ENCODE results near the gene PCDHGB4. TPM values are rescaled to one million over a fixed set of nuclear protein-coding genes. Genes with fewer than 3 reads are reported as not detected.

The PCDHGB4 gene
- total RNA-seq, 1 experiment from 2014 or later: 0.90 TPM

DNA sequence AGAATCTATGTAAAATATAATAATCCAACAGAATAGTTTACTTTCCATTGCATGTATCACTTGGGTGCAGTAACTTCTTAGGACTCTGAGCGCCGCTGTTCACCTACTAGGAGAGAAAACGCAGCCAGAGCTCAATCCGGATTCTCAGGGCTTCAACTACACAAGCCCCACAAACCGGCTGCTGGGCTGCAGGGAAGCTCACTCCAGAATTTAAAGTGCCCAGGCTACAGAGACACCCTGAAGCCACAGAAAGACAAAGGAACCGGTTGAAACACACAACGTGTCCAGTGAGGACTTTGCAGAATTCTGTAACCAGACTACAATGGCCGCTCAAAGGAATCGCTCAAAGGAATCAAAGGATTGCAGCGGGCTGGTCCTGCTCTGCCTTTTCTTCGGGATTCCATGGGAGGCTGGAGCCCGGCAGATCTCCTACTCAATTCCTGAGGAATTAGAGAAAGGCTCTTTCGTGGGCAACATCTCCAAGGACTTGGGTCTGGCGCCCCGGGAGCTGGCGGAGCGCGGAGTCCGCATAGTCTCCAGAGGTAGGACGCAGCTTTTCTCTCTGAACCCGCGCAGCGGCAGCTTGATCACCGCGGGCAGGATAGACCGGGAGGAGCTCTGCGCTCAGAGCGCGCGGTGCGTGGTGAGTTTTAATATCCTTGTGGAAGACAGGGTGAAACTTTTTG is 25.5 kb downstream of the PCDHGB4 start, which contains the start of gene PCDHGA10:
Gene PCDHGA10, plus strand, starts transcription at position 134 of the 686 bp plus-strand sequence. Its CDS starts 189 bp downstream, at position 323.

DNA sequence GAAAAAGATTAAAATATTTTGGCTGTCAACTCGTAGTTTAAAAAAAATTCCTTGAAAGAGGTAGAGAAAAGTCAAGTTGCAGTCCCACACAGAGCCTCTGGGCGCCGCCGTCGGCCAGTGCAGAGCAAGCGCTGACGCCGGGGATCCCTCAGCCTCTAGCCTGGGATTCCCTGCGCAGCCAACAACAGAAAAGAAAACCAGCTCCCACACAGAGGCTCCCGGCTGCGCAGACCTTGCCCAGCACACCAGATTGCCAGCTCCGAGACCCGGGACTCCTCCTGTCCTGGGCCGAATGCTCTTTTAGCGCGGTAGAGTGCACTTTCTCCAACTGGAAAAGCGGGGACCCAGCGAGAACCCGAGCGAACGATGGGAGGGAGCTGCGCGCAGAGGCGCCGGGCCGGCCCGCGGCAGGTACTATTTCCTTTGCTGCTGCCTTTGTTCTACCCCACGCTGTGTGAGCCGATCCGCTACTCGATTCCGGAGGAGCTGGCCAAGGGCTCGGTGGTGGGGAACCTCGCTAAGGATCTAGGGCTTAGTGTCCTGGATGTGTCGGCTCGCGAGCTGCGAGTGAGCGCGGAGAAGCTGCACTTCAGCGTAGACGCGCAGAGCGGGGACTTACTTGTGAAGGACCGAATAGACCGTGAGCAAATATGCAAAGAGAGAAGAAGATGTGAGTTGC is 30.1 kb downstream of the PCDHGB4 start, which contains the start of gene PCDHGB7:
Gene PCDHGB7, plus strand, starts transcription at position 184 of the 679 bp plus-strand sequence. Its CDS starts 183 bp downstream, at position 367.

DNA sequence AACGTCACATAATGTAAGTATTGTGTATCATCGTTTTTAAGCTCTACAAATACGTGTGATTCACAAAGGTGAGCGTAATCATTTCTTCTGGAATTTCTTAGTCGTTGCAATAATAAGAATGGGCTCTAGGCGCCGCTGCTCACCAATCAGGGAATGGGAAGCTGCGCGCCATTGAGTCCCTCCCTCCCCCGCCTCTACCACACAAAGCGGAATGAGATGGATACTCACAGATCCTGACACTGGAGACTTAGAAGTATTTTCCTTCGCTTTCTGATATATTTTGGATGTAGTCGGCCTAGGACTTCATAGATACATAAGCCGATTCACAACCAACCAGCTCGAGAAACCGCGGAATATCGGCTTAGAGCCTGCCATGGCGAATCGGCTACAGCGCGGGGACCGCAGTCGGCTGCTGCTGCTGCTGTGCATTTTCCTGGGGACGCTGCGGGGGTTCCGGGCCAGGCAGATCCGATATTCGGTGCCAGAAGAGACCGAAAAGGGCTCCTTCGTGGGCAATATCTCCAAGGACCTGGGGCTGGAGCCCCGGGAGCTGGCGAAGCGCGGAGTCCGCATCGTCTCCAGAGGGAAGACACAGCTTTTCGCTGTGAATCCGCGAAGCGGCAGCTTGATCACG is 33.5 kb downstream of the PCDHGB4 start, which contains the start of gene PCDHGA11:
Gene PCDHGA11, plus strand, starts transcription at position 197 of the 634 bp plus-strand sequence. Its CDS starts 177 bp downstream, at position 374.

DNA sequence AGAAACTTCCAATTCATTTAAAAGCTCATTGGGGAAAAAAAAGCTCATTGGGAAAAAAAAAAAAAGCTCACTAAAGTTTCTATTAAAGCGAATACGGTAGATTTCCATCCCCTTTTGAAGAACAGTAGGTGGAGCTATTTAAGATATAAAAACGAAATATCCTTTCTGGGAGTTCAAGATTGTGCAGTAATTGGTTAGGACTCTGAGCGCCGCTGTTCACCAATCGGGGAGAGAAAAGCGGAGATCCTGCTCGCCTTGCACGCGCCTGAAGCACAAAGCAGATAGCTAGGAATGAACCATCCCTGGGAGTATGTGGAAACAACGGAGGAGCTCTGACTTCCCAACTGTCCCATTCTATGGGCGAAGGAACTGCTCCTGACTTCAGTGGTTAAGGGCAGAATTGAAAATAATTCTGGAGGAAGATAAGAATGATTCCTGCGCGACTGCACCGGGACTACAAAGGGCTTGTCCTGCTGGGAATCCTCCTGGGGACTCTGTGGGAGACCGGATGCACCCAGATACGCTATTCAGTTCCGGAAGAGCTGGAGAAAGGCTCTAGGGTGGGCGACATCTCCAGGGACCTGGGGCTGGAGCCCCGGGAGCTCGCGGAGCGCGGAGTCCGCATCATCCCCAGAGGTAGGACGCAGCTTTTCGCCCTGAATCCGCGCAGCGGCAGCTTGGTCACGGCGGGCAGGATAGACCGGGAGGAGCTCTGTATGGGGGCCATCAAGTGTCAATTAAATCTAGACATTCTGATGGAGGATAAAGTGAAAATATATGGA is 43.0 kb downstream of the PCDHGB4 start, which contains the start of gene PCDHGA12:
Gene PCDHGA12, plus strand, starts transcription at position 176 of the 782 bp plus-strand sequence. Its CDS starts 253 bp downstream, at position 429.

Other genes starting within 250 kb of the PCDHGB4 start
- 0.62 to 1.1 TPM (median 0.85 TPM) in 5 replicates for gene PCDHB6, start 237.6 kb upstream of the PCDHGB4 start, total RNA-seq (2022; extraction: Qiagen RNA extraction; ENCODE audit: low read depth)
- 0.06 TPM in 1 of 5 replicates, not detected in the others for gene PCDHB7, start 215.1 kb upstream of the PCDHGB4 start, total RNA-seq (2022; extraction: Qiagen RNA extraction; ENCODE audit: low read depth)
- 0.20 to 0.40 TPM (median 0.37 TPM) in 4 of 5 replicates, not detected in the other for gene PCDHB8, start 209.9 kb upstream of the PCDHGB4 start, total RNA-seq (2022; extraction: Qiagen RNA extraction; ENCODE audit: low read depth)
- gene PCDHB16, start 205.3 kb upstream of the PCDHGB4 start, total RNA-seq (2022; extraction: Qiagen RNA extraction; ENCODE audit: low read depth): 0.05 to 0.11 TPM (median 0.05 TPM) in 3 of 5 replicates, not detected in the others
- not detected in 5 replicates for gene PCDHB9, start 200.5 kb upstream of the PCDHGB4 start, total RNA-seq (2022; extraction: Qiagen RNA extraction; ENCODE audit: low read depth)
- not detected in 5 replicates for gene PCDHB10, start 195.3 kb upstream of the PCDHGB4 start, total RNA-seq (2022; extraction: Qiagen RNA extraction; ENCODE audit: low read depth)
- gene PCDHB11, start 188.1 kb upstream of the PCDHGB4 start, total RNA-seq (2022; extraction: Qiagen RNA extraction; ENCODE audit: low read depth): 0.05 to 0.20 TPM (median 0.08 TPM) in 4 of 5 replicates, not detected in the other
- gene PCDHB12, start 179.0 kb upstream of the PCDHGB4 start, total RNA-seq (2022; extraction: Qiagen RNA extraction; ENCODE audit: low read depth): not detected in 5 replicates
- 0.06 to 0.20 TPM (median 0.08 TPM) in 4 of 5 replicates, not detected in the other for gene PCDHB13, start 173.8 kb upstream of the PCDHGB4 start, total RNA-seq (2022; extraction: Qiagen RNA extraction; ENCODE audit: low read depth)
- gene PCDHB14, start 164.4 kb upstream of the PCDHGB4 start, total RNA-seq (2022; extraction: Qiagen RNA extraction; ENCODE audit: low read depth): 0.11 to 0.13 TPM in 2 of 5 replicates, not detected in the others
- 0.09 to 0.14 TPM in 2 of 5 replicates, not detected in the others for gene PCDHB15, start 142.3 kb upstream of the PCDHGB4 start, total RNA-seq (2022; extraction: Qiagen RNA extraction; ENCODE audit: low read depth)
- not detected in 5 replicates for gene SLC25A2, start 83.6 kb upstream of the PCDHGB4 start, total RNA-seq (2022; extraction: Qiagen RNA extraction; ENCODE audit: low read depth)
- 59.2 to 89.1 TPM (median 72.2 TPM) in 5 replicates for gene TAF7, start 66.9 kb upstream of the PCDHGB4 start, total RNA-seq (2022; extraction: Qiagen RNA extraction; ENCODE audit: low read depth)
- gene PCDHGA1, start 57.2 kb upstream of the PCDHGB4 start, total RNA-seq (2022; extraction: Qiagen RNA extraction; ENCODE audit: low read depth): 0.22 to 0.40 TPM (median 0.30 TPM) in 5 replicates
- 0.37 to 0.79 TPM (median 0.54 TPM) in 5 replicates for gene PCDHGA2, start 48.9 kb upstream of the PCDHGB4 start, total RNA-seq (2022; extraction: Qiagen RNA extraction; ENCODE audit: low read depth)
- gene PCDHGA3, start 43.9 kb upstream of the PCDHGB4 start, total RNA-seq (2022; extraction: Qiagen RNA extraction; ENCODE audit: low read depth): not detected in 5 replicates
- gene PCDHGB1, start 37.6 kb upstream of the PCDHGB4 start, total RNA-seq (2022; extraction: Qiagen RNA extraction; ENCODE audit: low read depth): 1.1 to 1.9 TPM (median 1.8 TPM) in 5 replicates
- 0.11 to 0.23 TPM (median 0.17 TPM) in 5 replicates for gene PCDHGA4, start 32.7 kb upstream of the PCDHGB4 start, total RNA-seq (2022; extraction: Qiagen RNA extraction; ENCODE audit: low read depth)
- 0.11 to 0.17 TPM (median 0.15 TPM) in 3 of 5 replicates, not detected in the others for gene PCDHGB2, start 27.7 kb upstream of the PCDHGB4 start, total RNA-seq (2022; extraction: Qiagen RNA extraction; ENCODE audit: low read depth)
- gene PCDHGA5, start 23.5 kb upstream of the PCDHGB4 start, total RNA-seq (2022; extraction: Qiagen RNA extraction; ENCODE audit: low read depth): 0.09 to 0.21 TPM (median 0.18 TPM) in 5 replicates
- gene PCDHGB3, start 17.5 kb upstream of the PCDHGB4 start, total RNA-seq (2022; extraction: Qiagen RNA extraction; ENCODE audit: low read depth): 0.12 to 0.29 TPM (median 0.27 TPM) in 5 replicates
- 0.05 to 0.29 TPM (median 0.20 TPM) in 5 replicates for gene PCDHGA6, start 13.8 kb upstream of the PCDHGB4 start, total RNA-seq (2022; extraction: Qiagen RNA extraction; ENCODE audit: low read depth)
- 0.77 to 1.0 TPM (median 0.98 TPM) in 5 replicates for gene PCDHGA7, start 5.0 kb upstream of the PCDHGB4 start, total RNA-seq (2022; extraction: Qiagen RNA extraction; ENCODE audit: low read depth)
- 0.02 to 0.06 TPM (median 0.04 TPM) in 3 of 5 replicates, not detected in the others for gene PCDHGA8, start 4.9 kb downstream of the PCDHGB4 start, total RNA-seq (2022; extraction: Qiagen RNA extraction; ENCODE audit: low read depth)
- gene PCDHGB5, start 10.2 kb downstream of the PCDHGB4 start, total RNA-seq (2022; extraction: Qiagen RNA extraction; ENCODE audit: low read depth): 1.9 to 2.5 TPM (median 2.1 TPM) in 5 replicates
- gene PCDHGA9, start 15.1 kb downstream of the PCDHGB4 start, total RNA-seq (2022; extraction: Qiagen RNA extraction; ENCODE audit: low read depth): 0.09 TPM in 1 of 5 replicates, not detected in the others
- 0.07 to 0.12 TPM (median 0.08 TPM) in 4 of 5 replicates, not detected in the other for gene PCDHGB6, start 20.3 kb downstream of the PCDHGB4 start, total RNA-seq (2022; extraction: Qiagen RNA extraction; ENCODE audit: low read depth)
- not detected in 5 replicates for gene PCDHGA10, start 25.3 kb downstream of the PCDHGB4 start, total RNA-seq (2022; extraction: Qiagen RNA extraction; ENCODE audit: low read depth)
- 0.05 to 0.08 TPM (median 0.06 TPM) in 3 of 5 replicates, not detected in the others for gene PCDHGB7, start 30.0 kb downstream of the PCDHGB4 start, total RNA-seq (2022; extraction: Qiagen RNA extraction; ENCODE audit: low read depth)
- gene PCDHGA11, start 33.4 kb downstream of the PCDHGB4 start, total RNA-seq (2022; extraction: Qiagen RNA extraction; ENCODE audit: low read depth): 0.05 to 0.07 TPM in 2 of 5 replicates, not detected in the others
- not detected in 5 replicates for gene PCDHGA12, start 42.8 kb downstream of the PCDHGB4 start, total RNA-seq (2022; extraction: Qiagen RNA extraction; ENCODE audit: low read depth)
- gene PCDHGC3, start 88.3 kb downstream of the PCDHGB4 start, total RNA-seq (2022; extraction: Qiagen RNA extraction; ENCODE audit: low read depth): 5.1 to 7.1 TPM (median 6.4 TPM) in 5 replicates
- gene PCDHGC4, start 97.3 kb downstream of the PCDHGB4 start, total RNA-seq (2022; extraction: Qiagen RNA extraction; ENCODE audit: low read depth): not detected in 5 replicates
- gene PCDHGC5, start 101.4 kb downstream of the PCDHGB4 start, total RNA-seq (2022; extraction: Qiagen RNA extraction; ENCODE audit: low read depth): not detected in 5 replicates
- 91.5 to 99.5 TPM (median 94.4 TPM) in 5 replicates for gene DIAPH1, start 231.3 kb downstream of the PCDHGB4 start, total RNA-seq (2022; extraction: Qiagen RNA extraction; ENCODE audit: low read depth)
- gene HDAC3, start 249.2 kb downstream of the PCDHGB4 start, total RNA-seq (2022; extraction: Qiagen RNA extraction; ENCODE audit: low read depth): 46.9 to 50.4 TPM (median 48.8 TPM) in 5 replicates
- gene RELL2, start 249.3 kb downstream of the PCDHGB4 start, total RNA-seq (2022; extraction: Qiagen RNA extraction; ENCODE audit: low read depth): 2.2 to 5.2 TPM (median 3.9 TPM) in 5 replicates